Prostate gland (tissue), 2 donors: ENCODE data around the gene EIF3K. TPM values are rescaled to one million over a fixed set of nuclear protein-coding genes. Genes with fewer than 3 reads are reported as not detected.

Experiments used
- DNase-seq: peaks from one replicate; pipeline ENCODE4 v3.0.0-alpha.2; 2019; ENCODE audit warnings: low spot score
- H3K27ac ChIP-seq, 2 donors: fragments of 200-600 bp; sonication (generic); 2 replicates each; pipeline ENCODE4 v1.5.1; 2017 to 2019
- H3K27me3 ChIP-seq: fragments of 200-600 bp; sonication (generic); replicated peaks from 2 replicates; pipeline ENCODE4 v1.5.1; 2019; ENCODE audit not compliant: insufficient read depth
- H3K36me3 ChIP-seq, 2 donors: fragments of 200-600 bp; sonication (generic); 1 replicate in 1 of 2; 2 replicates in 1 of 2; pipeline versions ENCODE4 v1.5.1 to v1.8.1; 2017 to 2019
- H3K4me1 ChIP-seq: fragments of 200-600 bp; sonication (generic); replicated peaks from 2 replicates; pipeline ENCODE4 v1.5.1; 2019
- H3K4me3 ChIP-seq, 2 donors: fragments of 200-600 bp; sonication (generic); 2 replicates each; pipeline ENCODE4 v1.5.1; 2017 to 2019
- H3K9me3 ChIP-seq: fragments of 200-600 bp; sonication (generic); 2 replicates; pipeline ENCODE4 v1.5.1; 2017
- POLR2A ChIP-seq: fragments of 450-650 bp; IDR thresholded peaks from one replicate; pipeline ENCODE4 v1.6.1; 2016; ENCODE audit warnings: antibody characterized with exemption, mild to moderate bottlenecking
- POLR2AphosphoS5 ChIP-seq: sonication (generic); formaldehyde crosslinking; IDR thresholded peaks from one replicate; pipeline ENCODE4 v1.6.1; 2017; ENCODE audit warnings: antibody characterized with exemption
- WGBS: methylation state at CpG from one replicate; pipeline ENCODE4 v1.1.5; 2018; 5-methylcytosine and 5-hydroxymethylcytosine counted together
- intact Hi-C: fragments of 100-400 bp; cut with DNase I; formaldehyde crosslinking; loops from one replicate; pipeline ENCODE4 v1.14.2; 2022
- total RNA-seq, 2 donors: library from RNA; depleted of rRNA; stranded (reverse); fragments of >200 nt; gene quantifications; one replicate each; pipeline ENCODE4 v1.1.0, GENCODE V29; 2016
- TF ChIP-seq, protein P1 (sequence below), 4 experiments: fragments of 200-600 bp in 2 of 4; fragments of 450-650 bp in 2 of 4; sonication (generic) in 2 of 4; IDR thresholded peaks; 1 replicate in 3 of 4; 2 replicates in 1 of 4; pipeline ENCODE4 v1.5.1; 2016 to 2019; ENCODE audit warnings: antibody characterized with exemption in 4 of 4, mild to moderate bottlenecking in 2 of 4, moderate library complexity in 2 of 4

Gene EIF3K
- total RNA-seq, 2 donors from 2014 or later = 368 to 618 TPM

DNA sequence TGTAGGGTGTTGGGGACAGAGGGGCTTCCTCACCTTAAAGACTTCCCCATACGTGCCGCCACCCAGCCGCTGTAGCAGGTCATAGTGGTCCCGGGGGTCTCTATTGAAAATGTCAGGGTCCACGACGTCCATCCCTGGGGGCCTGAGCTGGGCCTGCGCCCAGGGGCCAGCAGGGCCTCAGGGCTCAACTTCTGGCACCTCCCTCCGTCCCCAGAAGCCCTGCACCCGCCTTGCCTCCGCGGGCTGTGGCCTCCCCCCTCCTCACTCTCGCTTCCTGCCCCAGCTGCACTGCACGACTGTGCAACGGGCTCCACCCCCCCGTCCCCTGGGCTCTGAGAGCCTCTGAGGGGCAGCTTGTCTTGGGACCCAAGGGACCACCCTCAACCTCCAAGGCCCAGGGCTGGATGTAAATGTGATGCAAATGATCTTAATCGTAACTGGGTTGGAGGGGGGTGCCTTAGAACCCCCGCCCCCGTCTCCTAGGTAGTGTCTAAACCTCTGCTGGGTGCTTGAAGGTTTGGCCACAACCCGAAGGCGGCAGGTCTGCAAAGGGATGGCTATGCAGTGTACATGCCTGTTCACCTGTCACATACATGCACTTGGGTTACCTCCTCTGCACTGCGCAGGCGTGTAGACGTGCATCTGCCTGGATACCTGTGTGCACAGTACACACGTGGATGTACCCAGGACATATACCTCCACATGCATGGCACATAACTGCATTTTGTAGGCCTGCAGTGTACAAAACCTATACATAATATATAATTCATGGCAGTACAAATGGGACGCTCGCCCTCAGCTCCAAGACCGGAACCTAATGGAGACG is 1.0 kb upstream of the EIF3K start, which contains the start of gene MAP4K1:
Gene MAP4K1 (minus strand): TSS at position 190 of the 826 bp plus-strand sequence. CDS start 58 bp downstream, at position 132.
- Histone ChIP-seq H3K4me3 (peak within 1 kb of the TSS; percentile 58 to 75), H3K36me3 (peaks cover 0 to 4% of the 10 kb centered on the region in 2 donors), H3K9me3 (no peaks in the 10 kb centered on the region), H3K27ac (peak within 1 kb of the TSS; percentile 52 to 59), H3K27me3 (no peaks in the 10 kb centered on the region), H3K4me1 (peaks cover 2% of the 10 kb centered on the region)
- DNase-seq = peak; percentile 22
- TF ChIP-seq POLR2A (no peak), POLR2AphosphoS5 (no peak)
- TF ChIP-seq, protein P1, sequence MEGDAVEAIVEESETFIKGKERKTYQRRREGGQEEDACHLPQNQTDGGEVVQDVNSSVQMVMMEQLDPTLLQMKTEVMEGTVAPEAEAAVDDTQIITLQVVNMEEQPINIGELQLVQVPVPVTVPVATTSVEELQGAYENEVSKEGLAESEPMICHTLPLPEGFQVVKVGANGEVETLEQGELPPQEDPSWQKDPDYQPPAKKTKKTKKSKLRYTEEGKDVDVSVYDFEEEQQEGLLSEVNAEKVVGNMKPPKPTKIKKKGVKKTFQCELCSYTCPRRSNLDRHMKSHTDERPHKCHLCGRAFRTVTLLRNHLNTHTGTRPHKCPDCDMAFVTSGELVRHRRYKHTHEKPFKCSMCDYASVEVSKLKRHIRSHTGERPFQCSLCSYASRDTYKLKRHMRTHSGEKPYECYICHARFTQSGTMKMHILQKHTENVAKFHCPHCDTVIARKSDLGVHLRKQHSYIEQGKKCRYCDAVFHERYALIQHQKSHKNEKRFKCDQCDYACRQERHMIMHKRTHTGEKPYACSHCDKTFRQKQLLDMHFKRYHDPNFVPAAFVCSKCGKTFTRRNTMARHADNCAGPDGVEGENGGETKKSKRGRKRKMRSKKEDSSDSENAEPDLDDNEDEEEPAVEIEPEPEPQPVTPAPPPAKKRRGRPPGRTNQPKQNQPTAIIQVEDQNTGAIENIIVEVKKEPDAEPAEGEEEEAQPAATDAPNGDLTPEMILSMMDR (IDR thresholded peaks at IDR 0.05) = no peak
- WGBS = 22% methylated on average over 28 of the region's 28 CpGs
- intact Hi-C loops = loop anchor here (5.0 kb wide), 2 partner anchors 216 to 229 kb away; partner anchors contain the start of genes FAM98C and HNRNPL

DNA sequence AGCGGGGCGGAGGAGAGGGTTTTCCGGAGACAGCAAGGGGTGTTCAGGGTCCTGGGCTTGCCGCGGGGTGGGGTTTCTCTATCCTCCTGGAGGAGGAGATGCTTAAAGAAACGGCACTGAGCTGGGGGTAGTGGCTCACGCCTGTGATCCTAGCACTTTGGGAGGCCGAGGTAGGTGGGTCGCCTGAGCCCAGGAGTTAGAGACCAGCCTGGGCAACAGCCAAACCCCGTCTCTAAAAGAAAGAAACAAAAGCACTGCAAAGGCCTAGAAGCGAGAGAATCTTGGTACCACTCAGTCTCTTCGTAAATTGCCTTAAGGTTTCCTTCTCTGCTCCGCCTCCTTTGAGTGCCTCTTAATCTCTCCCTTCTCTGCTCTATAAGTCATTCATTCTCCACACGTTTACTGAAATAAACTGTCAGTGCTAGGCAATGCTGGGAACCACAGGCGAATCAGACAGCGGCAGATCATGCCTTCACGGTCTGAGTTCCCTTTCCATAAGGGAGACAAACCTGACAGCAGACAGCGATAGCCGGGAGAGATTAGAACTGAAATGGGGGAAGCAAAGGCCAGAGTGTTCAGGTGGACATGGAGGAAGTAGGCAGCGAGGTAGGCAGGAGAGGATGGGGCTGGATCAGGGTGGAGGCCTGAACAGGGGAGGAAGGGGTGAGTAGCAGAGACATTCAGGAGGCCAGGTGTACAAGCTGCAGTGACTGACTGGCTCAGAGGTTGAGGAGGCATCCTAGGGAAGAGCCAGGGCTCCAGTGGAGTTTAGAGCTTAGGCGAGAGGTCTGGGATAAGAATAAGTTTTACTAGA is 580 bp downstream of the EIF3K start:
- DNase-seq = no peak
- intact Hi-C loops = loop anchor here (5.0 kb wide), 2 partner anchors 217 to 228 kb away; partner anchors contain the start of genes FAM98C and HNRNPL
- TF ChIP-seq, protein P1 (IDR thresholded peaks at IDR 0.05) = no peak
- H3K27ac ChIP-seq = peak overlapping the region; percentile 52 to 70
- H3K4me1 ChIP-seq = peaks cover 2% of the 10 kb centered on the region
- peaks cover 0 to 10% of the 10 kb centered on the region in 2 donors for H3K36me3 ChIP-seq
- no peaks in the 10 kb centered on the region for H3K27me3 ChIP-seq
- H3K4me3 ChIP-seq = peak overlapping the region; percentile 58 to 75
- no peaks in the 10 kb centered on the region for H3K9me3 ChIP-seq
- WGBS = 16% methylated on average over 21 of the region's 21 CpGs

DNA sequence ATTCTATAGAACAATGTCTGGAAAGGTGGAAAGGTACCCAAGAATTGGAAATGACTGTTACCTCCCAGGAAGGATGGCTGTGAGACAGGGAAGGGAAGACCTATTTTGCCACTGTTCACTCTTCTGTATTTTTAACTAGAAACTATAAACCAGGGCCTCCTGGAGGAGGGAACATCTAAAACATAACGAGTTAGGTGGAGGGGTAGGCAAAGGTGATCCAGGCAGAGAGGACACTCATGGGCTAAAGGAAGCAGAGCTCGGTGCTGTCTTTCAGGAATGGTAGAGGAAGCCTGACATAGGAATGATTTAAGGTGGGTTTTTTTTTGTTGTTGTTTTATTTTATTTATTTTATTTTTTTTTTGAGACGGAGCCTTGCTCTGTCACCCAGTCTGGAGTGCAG is 5.8 kb downstream of the EIF3K start:
- peaks cover 6 to 30% of the 10 kb centered on the region in 2 donors for H3K36me3 ChIP-seq

DNA sequence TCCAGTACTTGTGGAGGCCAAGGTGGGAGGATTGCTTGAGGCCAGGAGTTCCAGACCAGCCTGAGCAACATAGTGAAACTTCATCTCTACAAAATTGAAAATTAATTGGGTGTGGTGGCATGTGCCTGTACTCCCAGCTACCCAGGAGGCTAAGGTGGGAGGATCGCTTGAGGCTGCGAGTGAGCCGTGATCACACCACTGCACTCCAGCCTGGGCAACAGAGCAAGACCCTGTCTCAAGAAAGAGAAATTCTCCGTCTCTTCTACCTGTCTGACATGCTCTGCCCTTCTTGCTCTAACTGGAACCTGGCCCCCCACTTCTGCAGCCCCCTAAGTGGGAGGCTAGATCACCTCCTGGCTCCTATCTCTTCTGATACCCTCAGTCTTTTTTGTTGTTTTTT is 7.4 kb downstream of the EIF3K start:
- intact Hi-C loops = no loop called here
- WGBS = 92% methylated on average over 4 of the region's 4 CpGs

More for the DNA sequence above, 5.8 kb downstream of the EIF3K start:
- no peak for TF ChIP-seq POLR2A
- peaks cover under 1% of the 10 kb centered on the region for H3K4me1 ChIP-seq
- intact Hi-C loops = no loop called here
- DNase-seq = no peak
- WGBS = 78% methylated on average over 3 of the region's 3 CpGs
- no peaks in the 10 kb centered on the region for H3K27me3 ChIP-seq
- H3K9me3 ChIP-seq = no peaks in the 10 kb centered on the region
- H3K4me3 ChIP-seq = no peak overlapping the region
- H3K27ac ChIP-seq = no peak overlapping the region

More for the DNA sequence above, 7.4 kb downstream of the EIF3K start:
- H3K36me3 ChIP-seq = peaks cover 6 to 26% of the 10 kb centered on the region in 2 donors
- H3K4me1 ChIP-seq = no peaks in the 10 kb centered on the region
- no peak overlapping the region for H3K27ac ChIP-seq
- no peak for TF ChIP-seq POLR2AphosphoS5
- TF ChIP-seq, protein P1 (IDR thresholded peaks at IDR 0.05) = no peak
- TF ChIP-seq POLR2A = no peak
- no peak overlapping the region for H3K4me3 ChIP-seq
- H3K27me3 ChIP-seq = no peaks in the 10 kb centered on the region
- H3K9me3 ChIP-seq = no peaks in the 10 kb centered on the region
- DNase-seq = no peak
